ENCODE measurements around the gene HSFX2.
"Not testable (repeated sequence)": the region's sequence is repeated elsewhere in the genome, so short reads cannot be mapped to it uniquely, and the experiment has no call there.

DNA sequence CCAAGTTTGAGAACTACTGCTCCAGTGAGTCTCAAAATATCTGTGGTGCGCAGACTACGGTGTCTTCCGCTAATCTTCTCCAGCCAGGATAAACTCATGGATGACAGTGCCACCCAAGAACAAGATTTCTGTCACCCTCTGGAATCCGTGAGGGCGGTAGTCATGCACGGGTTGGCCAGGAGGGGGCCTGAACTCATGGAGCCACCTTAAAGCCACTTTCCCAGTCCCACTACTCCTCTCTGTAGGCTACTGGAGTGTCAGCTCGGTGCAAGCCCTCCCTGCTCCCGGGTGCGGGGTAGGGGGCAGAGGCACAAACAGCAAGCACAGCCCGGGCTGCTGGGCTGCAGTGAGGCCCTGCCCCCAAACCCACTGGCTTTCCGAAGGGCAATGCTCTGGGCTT is 3.5 kb upstream of the HSFX2 start:
- TF ChIP-seq, protein P1, sequence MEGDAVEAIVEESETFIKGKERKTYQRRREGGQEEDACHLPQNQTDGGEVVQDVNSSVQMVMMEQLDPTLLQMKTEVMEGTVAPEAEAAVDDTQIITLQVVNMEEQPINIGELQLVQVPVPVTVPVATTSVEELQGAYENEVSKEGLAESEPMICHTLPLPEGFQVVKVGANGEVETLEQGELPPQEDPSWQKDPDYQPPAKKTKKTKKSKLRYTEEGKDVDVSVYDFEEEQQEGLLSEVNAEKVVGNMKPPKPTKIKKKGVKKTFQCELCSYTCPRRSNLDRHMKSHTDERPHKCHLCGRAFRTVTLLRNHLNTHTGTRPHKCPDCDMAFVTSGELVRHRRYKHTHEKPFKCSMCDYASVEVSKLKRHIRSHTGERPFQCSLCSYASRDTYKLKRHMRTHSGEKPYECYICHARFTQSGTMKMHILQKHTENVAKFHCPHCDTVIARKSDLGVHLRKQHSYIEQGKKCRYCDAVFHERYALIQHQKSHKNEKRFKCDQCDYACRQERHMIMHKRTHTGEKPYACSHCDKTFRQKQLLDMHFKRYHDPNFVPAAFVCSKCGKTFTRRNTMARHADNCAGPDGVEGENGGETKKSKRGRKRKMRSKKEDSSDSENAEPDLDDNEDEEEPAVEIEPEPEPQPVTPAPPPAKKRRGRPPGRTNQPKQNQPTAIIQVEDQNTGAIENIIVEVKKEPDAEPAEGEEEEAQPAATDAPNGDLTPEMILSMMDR (IDR thresholded peaks at IDR 0.05; ENCODE audit: poor library complexity) = not testable (repeated sequence)
- TF ChIP-seq EZH2 (IDR thresholded peaks at IDR 0.05; ENCODE audit: borderline replicate concordance) = not testable (repeated sequence)

Data from hepatocyte (in vitro differentiated cells).